ENCODE data around the gene POLR2A.

The POLR2A gene

DNA sequence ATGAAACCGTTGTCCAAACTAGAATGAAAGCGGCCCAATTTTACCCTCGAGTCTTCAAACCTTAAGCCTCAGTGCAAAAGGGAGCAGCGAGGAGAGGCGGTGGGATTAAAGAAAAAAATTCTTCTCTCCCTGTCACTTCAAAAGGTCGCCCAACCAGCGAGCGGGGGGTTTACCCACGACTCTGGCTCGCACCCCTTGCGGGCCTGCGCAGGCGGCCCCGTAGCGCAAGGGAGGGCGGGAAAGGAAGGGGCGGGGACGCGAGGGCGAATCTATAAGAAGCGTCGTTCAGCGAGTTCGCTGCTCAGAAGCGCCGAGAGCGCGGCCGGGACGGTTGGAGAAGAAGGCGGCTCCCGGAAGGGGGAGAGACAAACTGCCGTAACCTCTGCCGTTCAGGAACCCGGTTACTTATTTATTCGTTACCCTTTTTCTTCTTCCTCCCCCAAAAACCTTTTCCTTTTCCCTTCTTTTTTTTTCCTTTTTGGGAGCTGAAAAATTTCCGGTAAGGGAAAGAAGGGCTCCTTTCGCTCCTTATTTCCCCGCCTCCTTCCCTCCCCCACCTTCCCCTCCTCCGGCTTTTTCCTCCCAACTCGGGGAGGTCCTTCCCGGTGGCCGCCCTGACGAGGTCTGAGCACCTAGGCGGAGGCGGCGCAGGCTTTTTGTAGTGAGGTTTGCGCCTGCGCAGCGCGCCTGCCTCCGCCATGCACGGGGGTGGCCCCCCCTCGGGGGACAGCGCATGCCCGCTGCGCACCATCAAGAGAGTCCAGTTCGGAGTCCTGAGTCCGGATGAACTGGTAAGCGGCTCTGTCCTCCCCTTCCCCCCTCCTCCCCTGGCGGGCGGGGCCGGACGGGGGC, at the start of gene POLR2A (continued):
- peak; percentile 78 for TF ChIP-seq WT1 (tag by site-specific recombination; IDR thresholded peaks at IDR 0.05)
- peak; percentile 73 for TF ChIP-seq ZNF398 (tag by site-specific recombination; IDR thresholded peaks at IDR 0.05)
- TF ChIP-seq ZBTB26 (tag by site-specific recombination; optimal IDR thresholded peaks at IDR 0.05) = peak; percentile 96
- TF ChIP-seq CTCF (tag by site-specific recombination; IDR thresholded peaks at IDR 0.05) = no peak
- no peak for TF ChIP-seq ZNF548 (tag by site-specific recombination; IDR thresholded peaks at IDR 0.05)
- TF ChIP-seq ZSCAN5A (tag by site-specific recombination; IDR thresholded peaks at IDR 0.05) = peak; percentile 88; the same call in 1 of the 2 replicates
- TF ChIP-seq IKZF3 (tag by site-specific recombination; IDR thresholded peaks at IDR 0.05) = peak; percentile 99
- peak; percentile 66; the same call in 1 of the 2 replicates for TF ChIP-seq REST (tag by site-specific recombination; IDR thresholded peaks at IDR 0.05)
- no peak for TF ChIP-seq ZNF510 (tag by site-specific recombination; IDR thresholded peaks at IDR 0.05; ENCODE audit: insufficient replicate concordance)
- no peak for TF ChIP-seq ZNF133 (tag by site-specific recombination; IDR thresholded peaks at IDR 0.05)
- TF ChIP-seq ZNF155 (tag by site-specific recombination; IDR thresholded peaks at IDR 0.05) = no peak
- TF ChIP-seq KLF16 (tag by site-specific recombination; IDR thresholded peaks at IDR 0.05) = peak; percentile 96
- peak; percentile 97 for TF ChIP-seq ZNF660 (tag by site-specific recombination; IDR thresholded peaks at IDR 0.05)
- TF ChIP-seq ZNF175 (tag by site-specific recombination; IDR thresholded peaks at IDR 0.05) = no peak
- TF ChIP-seq ZFP69B (tag by site-specific recombination; IDR thresholded peaks at IDR 0.05) = peak; percentile 86
- no peak for TF ChIP-seq ZNF48 (tag by site-specific recombination; IDR thresholded peaks at IDR 0.05)
- TF ChIP-seq ZNF610 (tag by site-specific recombination; IDR thresholded peaks at IDR 0.05; ENCODE audit: borderline replicate concordance) = peak; percentile 65; the same call in 1 of the 2 replicates
- TF ChIP-seq ZNF701 (tag by site-specific recombination; IDR thresholded peaks at IDR 0.05) = peak; percentile 37; the same call in 1 of the 2 replicates
- peak; percentile 64 for TF ChIP-seq ZBTB8A (tag by site-specific recombination; IDR thresholded peaks at IDR 0.05)
- no peak; the same call in 1 of the 2 replicates for TF ChIP-seq ZNF335 (tag by site-specific recombination; conservative IDR thresholded peaks at IDR 0.05)
- peak; percentile 65 for TF ChIP-seq ZNF843 (tag by site-specific recombination; IDR thresholded peaks at IDR 0.05)
- no peak for TF ChIP-seq ZNF707 (tag by site-specific recombination; IDR thresholded peaks at IDR 0.05)
- no peak for TF ChIP-seq ZNF23 (tag by site-specific recombination; IDR thresholded peaks at IDR 0.05; ENCODE audit: borderline replicate concordance)
- peak; percentile 11; the same call in 1 of the 2 replicates for TF ChIP-seq ZSCAN16 (tag by site-specific recombination; IDR thresholded peaks at IDR 0.05)
- peak; percentile 93 for TF ChIP-seq SP7 (tag by site-specific recombination; IDR thresholded peaks at IDR 0.05)
- TF ChIP-seq OVOL3 (tag by site-specific recombination; IDR thresholded peaks at IDR 0.05) = peak; percentile 90
- peak; percentile 63; the same call in 1 of the 2 replicates for TF ChIP-seq ZBTB20 (tag by site-specific recombination; IDR thresholded peaks at IDR 0.05)
- no peak; the same call in 1 of the 2 replicates for TF ChIP-seq ZNF426 (tag by site-specific recombination; IDR thresholded peaks at IDR 0.05)
- TF ChIP-seq KLF8 (tag by site-specific recombination; IDR thresholded peaks at IDR 0.05) = peak; percentile 96
- TF ChIP-seq REPIN1 (tag by site-specific recombination; IDR thresholded peaks at IDR 0.05; ENCODE audit: low read depth) = peak; percentile 85; the same call in 1 of the 2 replicates
- peak; percentile 53 for TF ChIP-seq ZNF596 (tag by site-specific recombination; IDR thresholded peaks at IDR 0.05)

Data from HEK293 (cell line).